Neural progenitor cell (in vitro differentiated cells): ENCODE measurements around the gene RTL10.

Experiments used
- CTCF ChIP-seq: fragments of 200-600 bp; sonication (generic); IDR thresholded peaks from 2 replicates; pipeline ENCODE4 v1.5.1; 2017; ENCODE audit warnings: antibody characterized with exemption, mild to moderate bottlenecking
- EZH2 ChIP-seq: fragments of 200-600 bp; sonication (generic); IDR thresholded peaks from 2 replicates; pipeline ENCODE4 v1.6.1; 2017; ENCODE audit warnings: antibody characterized with exemption, mild to moderate bottlenecking, moderate library complexity
- EZH2phosphoT487 ChIP-seq: fragments of 200-600 bp; sonication (generic); IDR thresholded peaks from 2 replicates; pipeline ENCODE4 v1.6.1; 2017; ENCODE audit warnings: antibody characterized with exemption

GRCh38 chr22:19811211-19811621, 43.5 kb downstream of the RTL10 start:
- TF ChIP-seq CTCF (no peak), EZH2 (no peak), EZH2phosphoT487 (no peak)
